IPS-NIHi7 (cell line): ENCODE results near the gene MBNL2.

Experiments used
- DNase-seq: peaks from one replicate; pipeline ENCODE4 v3.0.0; 2012; ENCODE audit warnings: mixed read lengths; ENCODE audit errors: extremely low spot score

MBNL2 gene

GRCh38 chr13:97381189-97381588 lies 159.1 kb downstream of the MBNL2 start:
- no peak for DNase-seq

DNA sequence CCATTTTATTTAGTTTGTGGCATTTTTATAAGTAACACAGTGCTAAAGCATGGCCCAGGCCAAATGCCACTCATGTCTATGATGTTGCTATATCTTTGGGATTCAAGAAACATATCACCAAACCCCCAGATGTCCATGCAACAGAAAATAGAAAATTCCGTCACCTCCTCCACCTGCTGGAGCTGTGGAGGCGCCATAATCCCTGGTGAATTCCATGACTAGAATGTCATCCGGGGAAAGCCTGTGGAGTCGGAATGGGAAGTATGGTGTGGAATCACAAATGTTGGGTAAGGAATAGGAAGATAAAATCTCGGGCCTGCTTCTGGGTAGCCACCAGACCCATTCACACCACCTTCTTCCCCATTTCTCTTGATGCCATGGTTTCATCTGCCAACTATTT lies 160.1 kb downstream of the MBNL2 start:
- no peak for DNase-seq

- no peak for DNase-seq
Measured at GRCh38 chr13:97384371-97384770, 162.2 kb downstream of the MBNL2 start.

GRCh38 chr13:97385146-97385545 lies 163.0 kb downstream of the MBNL2 start:
- no peak for DNase-seq

DNA sequence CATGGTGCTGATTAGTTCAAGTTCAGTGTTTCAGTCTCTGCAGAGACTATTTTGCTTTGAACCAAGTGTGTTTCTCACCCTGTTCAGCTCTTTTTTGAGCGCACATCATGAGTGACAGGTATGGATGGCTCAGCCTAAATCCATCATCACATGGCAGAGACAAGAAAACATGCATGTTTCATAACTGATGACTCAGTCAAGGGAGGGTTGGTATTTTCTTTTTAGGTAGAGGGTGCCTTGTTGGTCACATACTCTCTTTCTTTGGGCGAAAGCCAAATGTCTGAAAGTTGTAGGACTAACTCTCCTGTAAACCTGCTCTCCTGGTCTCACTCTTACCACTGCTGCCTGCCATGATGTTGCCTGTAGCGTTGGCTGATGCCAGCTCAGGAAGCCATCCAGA lies 163.7 kb downstream of the MBNL2 start:
- no peak for DNase-seq

DNA sequence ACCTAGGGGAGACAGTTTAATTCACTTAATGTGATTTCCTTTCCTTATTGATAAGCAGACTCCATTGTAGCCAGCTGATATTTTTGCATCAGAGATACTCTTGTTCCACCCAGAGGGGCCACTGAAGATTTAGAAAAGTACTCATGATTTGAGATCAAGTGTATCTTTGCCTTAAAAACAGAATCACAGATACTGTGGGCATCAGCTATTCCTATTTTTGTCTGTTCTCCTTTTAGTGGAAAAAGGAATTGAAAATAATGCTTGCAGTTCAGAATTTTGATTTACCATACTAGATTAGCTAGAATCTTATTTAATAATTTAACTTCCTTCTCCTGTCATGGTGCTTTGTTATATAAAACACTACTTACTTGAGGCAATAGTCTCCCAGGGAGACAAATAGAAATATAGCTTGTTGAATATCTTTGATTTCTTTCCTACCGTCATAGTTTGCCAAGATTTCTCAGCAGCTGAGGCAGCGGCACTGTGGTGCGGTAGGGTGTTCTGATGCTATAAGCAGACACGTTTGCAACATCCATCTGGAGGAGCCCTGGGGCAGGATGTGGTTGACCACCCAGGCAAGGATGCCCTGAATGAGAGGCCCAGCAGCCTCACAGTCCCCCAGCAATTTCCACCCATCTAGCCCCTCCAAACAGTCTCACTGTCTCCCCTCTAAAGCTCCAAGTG lies 164.8 kb downstream of the MBNL2 start:
- DNase-seq = no peak

- no peak for DNase-seq
Measured at GRCh38 chr13:97387485-97387839, 165.3 kb downstream of the MBNL2 start.

DNA sequence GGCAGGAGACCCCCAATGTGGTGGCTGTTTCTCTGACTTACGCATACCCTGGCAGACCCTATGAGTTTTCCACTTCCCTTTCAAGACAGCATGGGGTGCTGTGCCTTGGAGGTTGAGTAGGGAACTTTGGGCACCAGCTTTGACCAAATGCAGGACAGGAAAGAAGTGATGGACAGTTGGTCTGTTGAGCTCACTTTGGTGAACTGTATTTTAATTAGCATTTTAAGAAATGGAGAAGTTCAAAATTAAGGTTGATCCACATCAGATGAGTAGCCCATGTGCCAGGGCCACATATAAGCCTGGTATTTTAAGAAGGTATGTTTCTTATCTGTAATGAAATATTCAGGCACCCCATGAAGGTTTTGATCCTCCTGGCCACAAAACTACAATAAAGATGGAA lies 165.8 kb downstream of the MBNL2 start:
- DNase-seq = no peak

DNA sequence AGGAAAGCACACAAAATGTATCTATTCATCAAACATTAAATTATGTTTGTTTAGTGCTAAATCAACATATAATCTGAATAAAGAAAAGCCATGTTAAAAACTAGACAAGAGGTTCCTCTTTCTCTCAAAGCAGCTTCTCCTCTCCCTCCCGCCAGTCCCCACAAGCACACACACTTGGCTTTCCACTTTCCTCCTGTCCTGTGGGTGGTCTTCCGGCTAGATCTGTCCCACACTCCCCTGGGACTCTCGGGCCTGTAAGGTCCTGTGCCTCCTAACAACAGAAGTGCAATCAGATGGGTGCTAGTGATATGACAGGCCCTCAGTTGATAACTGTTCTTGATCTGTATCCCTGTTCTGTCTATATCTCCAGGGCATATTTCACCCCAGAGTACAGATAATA lies 166.2 kb downstream of the MBNL2 start:
- no peak for DNase-seq

DNA sequence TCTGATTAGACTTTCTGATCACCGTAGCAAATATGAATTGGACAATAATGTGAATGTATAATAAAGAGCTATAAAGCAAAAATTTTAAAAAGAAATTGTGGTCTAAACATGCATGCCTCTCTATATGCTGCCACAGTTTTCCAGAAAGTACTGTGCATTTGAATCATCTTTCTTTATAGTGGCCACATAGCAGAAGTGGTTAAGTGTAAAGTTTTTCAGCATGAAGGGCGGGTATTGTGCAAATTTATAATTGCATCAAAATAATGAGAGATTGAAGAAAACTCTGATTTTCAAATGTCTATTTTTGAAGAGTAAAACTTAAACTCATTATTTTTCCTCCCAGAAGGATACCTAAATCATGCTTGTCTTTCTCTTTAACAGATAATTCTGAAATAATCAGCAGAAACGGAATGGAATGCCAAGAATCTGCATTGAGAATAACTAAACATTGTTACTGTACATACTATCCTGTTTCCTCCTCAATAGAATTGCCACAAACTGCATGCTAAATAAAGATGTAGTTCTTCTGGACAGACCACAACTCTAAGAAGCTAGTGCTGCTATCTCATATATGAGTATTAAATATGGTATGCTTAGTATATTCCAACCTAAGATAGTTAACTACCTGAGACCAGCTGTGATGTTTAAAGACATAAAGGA lies 168.9 kb downstream of the MBNL2 start:
- DNase-seq = no peak

DNA sequence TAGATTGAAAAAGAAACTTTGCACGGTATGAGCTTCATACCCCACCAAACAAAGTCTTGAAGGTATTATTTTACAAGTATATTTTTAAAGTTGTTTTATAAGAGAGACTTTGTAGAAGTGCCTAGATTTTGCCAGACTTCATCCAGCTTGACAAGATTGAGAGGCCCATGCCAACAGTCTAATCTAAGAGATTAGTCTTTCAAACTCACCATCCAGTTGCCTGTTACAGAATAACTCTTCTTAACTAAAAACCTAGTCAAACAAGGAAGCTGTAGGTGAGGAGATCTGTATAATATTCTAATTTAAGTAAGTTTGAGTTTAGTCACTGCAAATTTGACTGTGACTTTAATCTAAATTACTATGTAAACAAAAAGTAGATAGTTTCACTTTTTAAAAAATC lies 169.9 kb downstream of the MBNL2 start:
- no peak for DNase-seq

GRCh38 chr13:97394542-97394941 lies 172.4 kb downstream of the MBNL2 start:
- DNase-seq = no peak

- DNase-seq = no peak
Measured at GRCh38 chr13:97395447-97396136, 173.5 kb downstream of the MBNL2 start.

- no peak for DNase-seq
Measured at GRCh38 chr13:97397267-97397666, 175.1 kb downstream of the MBNL2 start.

DNA sequence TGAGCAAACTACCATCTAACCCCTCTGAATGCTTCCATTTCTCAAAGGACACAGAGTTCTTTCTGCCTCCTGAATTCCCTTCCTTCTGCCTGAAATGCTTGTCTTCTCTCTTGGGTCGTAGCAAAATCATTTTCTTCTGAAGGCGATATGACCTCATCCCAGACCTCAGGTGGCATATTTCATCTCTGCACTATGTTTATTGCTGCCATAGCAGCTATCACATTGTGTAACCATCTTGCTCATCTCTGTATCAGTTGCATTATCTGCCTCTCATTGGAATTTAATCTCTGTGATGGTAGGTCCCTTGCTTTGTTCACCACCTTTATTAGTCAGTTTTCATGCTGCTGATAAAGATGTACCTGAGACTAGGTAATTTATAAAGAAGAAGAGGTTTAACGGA lies 179.3 kb downstream of the MBNL2 start:
- no peak for DNase-seq

- no peak for DNase-seq
Measured at GRCh38 chr13:97403893-97404750, 182.0 kb downstream of the MBNL2 start.

DNA sequence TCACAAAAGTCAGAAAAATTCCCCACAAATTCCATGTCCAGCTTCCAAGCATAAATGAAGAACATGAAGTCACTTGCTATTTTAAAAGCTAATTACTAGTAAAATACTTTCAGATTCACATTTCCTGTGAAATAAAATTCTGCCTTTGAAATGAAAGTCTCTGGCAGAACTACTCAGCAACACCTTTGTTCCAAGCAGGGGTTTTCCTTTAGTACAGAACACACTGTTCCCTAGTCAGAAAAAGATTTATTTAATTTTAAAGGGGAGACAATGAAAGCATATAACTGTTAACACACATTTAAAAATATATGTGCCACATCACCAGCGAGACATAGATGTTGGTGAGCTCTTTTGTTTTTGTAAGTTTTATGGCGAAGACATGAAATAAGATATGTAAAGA lies 185.4 kb downstream of the MBNL2 start:
- no peak for DNase-seq

- no peak for DNase-seq
Measured at GRCh38 chr13:97408938-97409337, 186.8 kb downstream of the MBNL2 start.

DNA sequence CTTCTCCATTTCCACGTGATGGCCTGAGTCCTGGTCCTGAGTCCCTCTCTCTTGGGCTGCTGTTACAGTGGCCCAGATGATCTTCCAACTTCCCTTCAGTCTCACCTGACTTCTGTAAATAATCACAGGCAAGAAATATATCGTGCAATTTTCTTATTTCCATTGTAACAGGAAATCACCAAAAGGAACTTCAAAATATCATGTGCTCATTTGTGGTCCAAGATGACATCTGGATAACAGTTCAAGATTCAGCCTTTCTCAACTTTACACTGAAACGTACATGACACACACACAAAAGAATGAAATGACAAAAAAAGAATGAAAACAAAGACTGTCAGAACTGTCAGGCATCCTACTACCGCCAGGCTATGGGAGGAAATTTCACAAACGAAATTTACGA lies 189.9 kb downstream of the MBNL2 start:
- DNase-seq = no peak

- no peak for DNase-seq
Measured at GRCh38 chr13:97413694-97414093, 191.6 kb downstream of the MBNL2 start.

DNA sequence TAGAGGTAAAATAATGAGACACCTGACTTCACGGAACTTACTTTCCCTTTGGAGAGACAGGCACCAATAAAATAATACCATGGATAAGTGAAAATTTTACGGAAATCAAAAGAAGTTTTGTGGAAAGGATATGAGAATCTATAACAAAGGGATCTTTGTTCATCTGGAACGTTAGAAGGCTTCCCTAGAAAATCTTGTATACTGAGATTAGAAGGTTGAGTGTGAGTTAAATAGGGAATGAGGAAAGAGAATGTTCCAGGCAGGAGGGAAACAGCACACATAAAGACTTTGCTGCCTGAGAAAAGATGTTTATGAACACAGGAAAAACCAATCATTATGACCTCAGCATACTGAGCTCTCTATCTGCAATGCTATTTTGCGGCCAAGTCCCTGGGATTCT lies 192.3 kb downstream of the MBNL2 start:
- no peak for DNase-seq

GRCh38 chr13:97417698-97418097 lies 195.6 kb downstream of the MBNL2 start:
- no peak for DNase-seq
